HG03432 (cell line): Measurements from ENCODE around the gene UGP2.
"Not testable (repeated sequence)": the region's sequence is repeated elsewhere in the genome, so short reads cannot be mapped to it uniquely, and the experiment has no call there.

Source experiments
- ATAC-seq: cut with Tn5 transposase; IDR thresholded peaks from one replicate; pipeline ENCODE4 v1.9.1; 2021; ENCODE audit warnings: mild to moderate bottlenecking, moderate library complexity; ENCODE audit not compliant: unreplicated experiment

The UGP2 gene

DNA sequence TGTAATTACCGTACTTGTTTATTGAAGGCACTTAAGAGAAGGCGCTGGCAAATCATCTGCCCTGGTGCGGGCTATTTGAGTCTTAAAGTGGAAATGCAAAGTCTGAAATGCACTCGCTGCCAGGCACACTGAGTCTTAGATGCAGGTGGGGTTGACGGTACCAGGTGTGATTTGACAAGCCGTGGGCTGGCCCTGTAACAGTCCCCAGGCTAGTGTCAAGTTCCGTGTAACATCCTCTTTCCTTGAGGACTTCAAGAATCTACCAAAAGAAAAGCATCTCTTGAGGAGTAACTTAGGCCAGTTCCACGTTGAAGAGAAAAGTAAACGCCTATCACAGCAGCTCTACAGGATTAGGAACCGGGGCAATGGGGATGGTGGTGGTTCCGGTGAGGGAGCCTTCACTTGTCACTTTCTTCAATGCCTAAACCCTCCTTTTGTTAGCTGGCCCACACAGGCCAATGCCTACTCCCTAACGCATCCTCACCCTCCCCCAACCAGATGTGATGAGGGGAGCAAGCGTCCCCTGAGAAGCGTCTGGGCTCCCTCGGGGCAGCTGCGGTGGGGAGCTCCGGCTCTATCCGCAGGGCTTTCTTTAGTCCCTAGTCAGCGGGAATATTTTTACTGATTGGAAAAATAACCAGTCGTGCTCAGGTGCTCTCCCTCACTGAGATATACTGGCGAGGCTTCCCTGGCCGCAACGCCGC lies 1.5 kb upstream of the UGP2 start:
- ATAC-seq, result peak; percentile 34

- peak; percentile 93 for ATAC-seq
These were observed 877 bp upstream of the UGP2 start for GRCh38 chr2:63840785-63841253.

DNA sequence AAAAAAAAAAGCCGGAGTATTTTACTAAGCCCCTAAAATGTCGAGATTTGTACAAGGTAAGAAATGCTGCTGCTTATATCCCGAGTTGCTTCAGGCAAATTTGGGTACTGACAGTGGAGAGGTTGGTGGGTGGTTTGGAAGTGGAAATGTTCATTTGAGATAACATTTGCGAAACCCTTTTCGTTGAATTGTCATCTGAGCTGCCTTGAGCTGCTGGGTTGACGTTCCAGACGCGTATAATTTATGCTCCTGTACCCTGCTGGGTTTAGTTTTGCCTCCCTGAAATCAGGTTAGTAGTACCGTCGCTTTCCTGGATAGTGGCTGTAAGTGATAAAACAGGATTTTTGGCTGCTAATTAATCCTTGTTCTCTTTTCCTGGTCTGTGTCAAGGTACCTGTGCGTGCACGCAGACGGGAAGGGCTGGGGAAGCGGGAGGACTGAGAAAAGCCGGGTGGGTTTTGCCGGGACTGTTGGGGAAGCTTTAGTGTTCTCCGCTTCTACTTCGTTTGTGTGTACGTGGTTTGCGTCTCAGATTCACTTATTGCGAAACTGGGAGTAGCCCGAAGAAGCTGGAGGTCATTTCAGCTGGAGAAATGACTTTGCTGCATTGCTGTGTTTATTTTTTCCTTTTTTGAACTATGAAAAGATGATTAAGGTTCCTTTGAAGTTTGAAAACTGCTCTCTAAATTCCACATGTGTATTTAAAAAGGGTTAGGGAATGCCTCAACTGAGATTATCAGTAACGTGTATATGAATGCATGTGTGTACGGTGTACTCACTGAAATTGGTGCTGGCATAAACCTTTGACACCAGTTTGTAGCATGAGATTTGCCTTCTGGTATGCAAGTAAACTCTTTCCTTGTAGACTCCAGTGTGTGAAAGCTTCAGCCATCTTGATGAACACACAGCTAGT lies 709 bp downstream of the UGP2 start:
- no peak for ATAC-seq

DNA sequence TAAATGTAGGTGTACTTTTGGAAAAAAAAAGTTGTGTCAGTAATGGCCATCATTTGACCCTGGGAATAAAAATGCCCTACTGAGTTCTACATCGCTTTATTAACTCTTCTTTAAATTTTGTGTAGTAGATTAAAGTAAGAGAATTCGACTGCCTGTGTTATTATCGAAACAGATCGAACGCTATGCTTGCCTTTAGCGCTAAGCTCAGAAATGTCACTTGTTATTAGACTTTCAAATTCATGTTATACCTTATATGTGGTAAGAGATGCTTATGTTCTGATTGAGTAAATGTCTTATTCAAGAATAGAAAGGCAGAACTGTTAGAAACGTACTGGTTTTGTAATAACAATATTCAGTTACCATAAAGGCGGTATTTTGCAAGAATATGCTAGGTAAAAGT lies 1.4 kb downstream of the UGP2 start:
- ATAC-seq, result no peak

DNA sequence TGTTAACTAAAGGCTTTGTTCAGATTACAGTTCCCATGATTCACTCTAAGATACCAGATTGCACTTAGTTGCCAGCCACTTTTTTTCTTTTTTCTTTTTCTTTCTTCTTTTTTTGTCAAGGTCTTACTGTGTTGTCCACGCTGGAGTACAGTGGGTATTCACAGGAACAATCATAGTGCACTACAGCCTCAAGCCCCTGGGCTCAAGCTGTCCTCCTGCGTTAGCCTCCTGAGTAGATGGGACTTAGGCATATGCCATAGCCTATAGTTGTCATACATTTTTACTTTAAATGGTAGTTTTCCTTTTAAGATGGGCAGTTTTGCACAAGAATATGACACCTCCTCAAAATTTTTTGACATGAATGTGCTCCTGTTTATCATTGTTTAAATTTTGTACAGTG lies 2.1 kb downstream of the UGP2 start:
- no peak for ATAC-seq

DNA sequence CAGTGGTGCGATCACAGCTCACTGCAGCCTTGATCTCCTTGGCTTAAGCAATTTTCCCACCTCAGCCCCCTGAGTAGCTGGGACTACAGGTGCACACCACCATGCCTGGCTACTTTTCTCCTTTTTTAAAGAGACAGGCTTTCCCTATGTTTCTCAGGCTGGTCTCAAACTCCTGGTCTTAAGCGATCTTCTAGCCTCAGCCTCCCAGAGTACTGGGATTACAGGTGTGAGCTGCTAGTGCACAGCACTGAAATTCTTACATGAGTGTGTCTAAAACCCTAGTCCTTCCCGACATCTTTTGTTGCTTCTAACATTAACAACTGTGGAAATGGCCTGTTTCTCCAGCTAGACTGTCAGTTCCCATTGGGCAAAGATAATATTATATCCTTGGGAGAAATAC lies 2.9 kb downstream of the UGP2 start:
- ATAC-seq, result no peak

GRCh38 chr2:63845866-63846265 lies 4.2 kb downstream of the UGP2 start:
- ATAC-seq, result no peak

DNA sequence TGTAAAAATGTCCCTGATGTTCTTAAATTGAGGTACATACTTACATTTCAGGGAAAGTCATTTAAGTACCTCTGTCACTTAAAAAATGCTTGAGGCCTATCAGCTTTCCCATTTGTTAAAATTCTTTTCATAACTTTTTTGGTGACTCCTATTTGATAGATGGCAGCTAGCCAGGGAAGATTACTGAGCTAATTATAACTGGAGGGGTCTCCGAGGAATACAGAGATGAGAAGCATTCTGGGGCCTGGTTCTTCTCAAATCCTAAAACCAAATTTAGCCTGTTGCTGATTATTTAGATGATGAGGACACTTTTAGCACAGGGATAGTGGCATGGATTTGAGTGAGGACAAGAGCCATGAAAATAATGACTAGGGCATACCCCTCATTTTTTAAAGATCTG lies 4.8 kb downstream of the UGP2 start:
- ATAC-seq, result no peak

GRCh38 chr2:63847571-63847970 lies 5.9 kb downstream of the UGP2 start:
- not testable (repeated sequence) for ATAC-seq

DNA sequence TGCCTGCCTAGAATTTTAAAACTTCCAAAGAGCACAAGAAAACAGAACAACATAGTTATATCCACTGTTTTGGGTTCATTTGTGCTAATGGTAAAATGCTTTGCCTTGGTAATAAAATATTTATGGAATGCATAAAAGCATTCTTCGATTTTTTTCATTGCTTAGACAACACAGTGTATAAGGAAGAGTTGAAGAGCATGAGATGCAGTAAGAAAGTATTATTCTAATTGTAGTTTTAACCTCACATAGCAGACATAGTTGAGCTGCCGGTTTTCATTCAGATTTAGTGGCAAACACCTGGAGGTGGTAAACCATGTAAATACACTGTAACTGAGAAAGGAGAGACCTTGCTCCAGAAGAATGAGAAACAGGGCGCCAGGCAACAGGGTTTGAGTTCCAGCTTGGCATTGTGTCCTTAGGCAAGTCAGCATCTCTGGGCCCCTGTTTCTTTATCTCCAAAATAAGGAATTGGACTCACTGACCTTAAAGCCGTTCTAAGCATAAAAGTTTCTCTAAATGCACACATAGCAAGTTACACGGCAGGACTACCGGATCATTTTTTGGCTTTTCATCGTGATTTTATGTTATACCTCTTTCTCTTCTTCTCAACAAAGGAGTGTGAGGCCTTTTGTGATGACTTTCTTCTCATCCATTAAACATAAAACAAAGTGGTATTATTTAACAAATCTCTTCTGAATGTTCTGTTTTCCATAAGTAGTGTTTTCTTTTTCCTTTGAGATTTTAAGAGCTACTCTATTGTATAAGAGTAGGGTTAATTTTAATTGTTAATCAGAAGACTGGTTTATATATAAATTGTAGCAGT lies 7.9 kb downstream of the UGP2 start:
- no peak for ATAC-seq

GRCh38 chr2:63850204-63850571 lies 8.5 kb downstream of the UGP2 start:
- no peak for ATAC-seq

- no peak for ATAC-seq
These were observed 9.0 kb downstream of the UGP2 start for GRCh38 chr2:63850649-63851048.

- no peak for ATAC-seq
These were observed 10.1 kb downstream of the UGP2 start for GRCh38 chr2:63851691-63852311.

DNA sequence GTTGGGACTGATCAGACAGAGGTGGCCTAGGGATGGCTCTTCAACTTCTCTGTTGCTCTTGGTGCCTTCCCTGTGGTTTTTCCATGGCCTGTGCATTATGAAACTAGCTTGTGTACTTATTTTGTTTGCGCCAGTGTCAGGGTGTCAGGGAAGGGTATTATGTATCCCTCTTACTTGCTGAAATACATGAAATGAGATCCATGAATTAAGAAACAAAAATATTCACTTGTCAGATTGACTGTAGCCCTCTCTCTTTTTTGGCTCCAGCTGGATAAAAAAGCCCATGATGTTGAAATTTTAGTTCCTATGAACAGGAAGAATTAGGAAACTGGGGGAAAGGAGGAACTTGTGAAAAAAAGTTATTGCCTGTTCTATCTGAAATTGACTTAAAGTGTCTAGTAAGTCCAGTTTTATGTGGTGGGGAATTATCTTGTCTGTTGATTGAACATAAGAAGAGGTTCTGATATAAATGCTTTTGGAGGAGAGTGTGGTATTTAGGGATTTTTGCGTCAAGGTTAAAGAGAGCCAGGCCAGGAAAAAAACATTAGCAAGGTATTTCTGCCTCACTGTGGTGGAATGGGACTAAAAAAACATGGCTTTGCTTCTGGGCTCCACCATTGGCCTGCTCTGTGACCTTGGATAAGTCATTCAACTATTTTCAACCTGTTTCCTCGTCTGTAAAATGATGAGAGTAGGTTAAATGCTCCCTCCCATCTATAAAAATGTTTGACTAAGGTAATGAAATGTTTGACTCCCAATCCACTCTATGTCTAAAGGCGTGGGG lies 12.0 kb downstream of the UGP2 start:
- ATAC-seq, result no peak

DNA sequence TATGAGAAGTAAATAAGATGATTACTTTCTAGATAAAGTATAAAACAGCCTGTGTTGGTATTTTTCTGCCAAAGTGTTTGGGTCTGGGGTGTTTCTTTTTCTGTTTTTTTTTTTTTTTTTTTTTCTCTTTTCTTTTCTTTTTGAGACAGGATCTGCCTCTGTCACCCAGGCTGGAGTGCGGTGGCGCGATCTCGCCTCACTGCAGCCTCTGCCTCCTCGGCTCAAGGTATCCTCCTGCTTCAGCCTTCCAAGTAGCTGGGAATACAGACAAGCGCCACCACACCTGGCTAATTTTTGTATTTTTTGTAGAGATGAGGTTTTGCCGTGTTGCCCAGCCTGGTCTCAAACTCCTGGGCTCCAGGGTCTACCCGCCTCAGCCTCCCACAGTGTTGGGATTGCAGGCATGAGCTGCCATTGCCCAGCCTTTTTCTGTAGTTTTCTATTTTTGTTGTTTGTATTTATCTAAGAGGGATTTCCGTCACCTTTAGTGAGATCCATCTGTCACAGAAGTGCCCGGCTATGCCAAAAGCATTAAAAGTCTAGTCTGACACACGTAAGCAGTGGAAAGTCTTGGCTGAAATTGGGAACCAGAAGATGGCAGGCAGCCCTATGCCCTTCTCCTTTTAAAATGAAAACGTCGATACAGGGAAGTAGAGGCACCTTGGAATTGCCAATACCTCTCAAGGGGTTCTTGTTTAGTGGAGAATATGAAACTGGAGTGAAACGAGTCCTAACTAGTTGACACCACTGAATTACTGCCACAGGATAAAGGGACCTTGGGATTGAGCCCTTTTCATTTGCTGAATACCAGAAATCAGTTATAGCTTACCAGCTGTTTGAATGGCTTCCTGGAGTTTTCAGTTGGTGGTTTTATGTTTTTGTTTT lies 14.0 kb downstream of the UGP2 start:
- no peak for ATAC-seq

DNA sequence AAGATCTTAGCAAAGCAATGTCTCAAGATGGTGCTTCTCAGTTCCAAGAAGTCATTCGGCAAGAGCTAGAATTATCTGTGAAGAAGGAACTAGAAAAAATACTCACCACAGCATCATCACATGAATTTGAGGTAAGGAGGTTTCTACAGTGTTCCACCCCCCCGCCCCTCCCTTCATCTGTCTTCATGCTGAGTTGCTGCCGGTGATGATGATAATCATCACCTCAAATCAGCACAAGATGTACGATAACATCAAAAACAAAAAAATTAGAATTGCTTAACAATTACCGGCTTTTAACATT lies 14.6 kb downstream of the UGP2 start:
- ATAC-seq, result no peak

- ATAC-seq, result no peak
These were observed 16.6 kb downstream of the UGP2 start for GRCh38 chr2:63858291-63858690.

- ATAC-seq, result peak; percentile 74
These were observed 19.6 kb downstream of the UGP2 start for GRCh38 chr2:63861220-63861822.

DNA sequence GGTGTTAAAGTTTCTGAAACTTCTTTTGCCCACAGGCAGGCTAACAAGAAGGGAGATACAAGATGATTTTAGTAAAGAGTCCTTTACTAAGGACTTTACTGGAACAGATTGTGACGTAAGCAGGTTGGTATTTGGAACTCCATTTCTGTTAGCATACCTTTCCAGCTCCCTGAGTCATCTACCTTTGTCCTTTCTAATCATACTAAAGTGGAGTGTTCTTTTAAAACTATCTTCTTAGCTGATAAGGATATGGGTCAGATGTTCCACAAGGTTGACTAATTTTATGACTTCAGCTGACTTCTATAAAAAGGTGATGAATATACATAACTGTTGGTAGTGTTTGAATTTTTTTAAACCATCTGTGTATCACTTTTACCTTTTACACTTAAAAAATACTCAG lies 21.1 kb downstream of the UGP2 start:
- ATAC-seq, result no peak
